Heart left ventricle (tissue), 13 donors: Measurements from ENCODE around the gene TUBA4B.

ENCODE experiments used
- POLR2A ChIP-seq, 2 donors: fragments of 450-650 bp; IDR thresholded peaks; one replicate each; pipeline ENCODE4 v1.6.1; 2017; ENCODE audit warnings: antibody characterized with exemption in 2 of 2, mild to moderate bottlenecking in 2 of 2, moderate library complexity in 2 of 2
- TF ChIP-seq, protein P1 (sequence below), 12 donors: fragments of 200-600 bp; sonication (generic) in 4 of 12; IDR thresholded peaks; one replicate each; pipeline versions ENCODE4 v1.5.0 to v1.8.0; 2018 to 2022; ENCODE audit warnings: antibody characterized with exemption in 12 of 12, mild to moderate bottlenecking in 5 of 12
- donor health status: ischemic (EF 13 %, LVEDD 7.1; RV severe dilation, severe dysfunction).
- donor health status: DM: no; HTN: yes; CAD: no.
- donor health status: DM: no; HTN: no; CAD: no.
- donor health status: ischemic (EF 25% LVEDD 6.9; RV normal size, moderate dysfunction).
- donor health status: ischemic (EF 25% LVEDD 5.7; RV mildly dilated, moderate dysfunction).
- donor health status: ischemic (EF 35%, LVEDD 5.7; RV mildly dilated, moderate dysfunction).
- donor health status: nonischemic (EF 11% LVEDD 7.7; RV severe dilation, severe dysfunction).
- donor health status: DM: yes; HTN: yes; CAD: no.
- donor health status: PGD.
- donor health status: ischemic (EF 29% LVEDD 5.4; RV normal size, mild dysfunction).
- donor health status: nonischemic (EF 23%, LVEDD 6.1; RV moderate dilation, normal function).

DNA sequence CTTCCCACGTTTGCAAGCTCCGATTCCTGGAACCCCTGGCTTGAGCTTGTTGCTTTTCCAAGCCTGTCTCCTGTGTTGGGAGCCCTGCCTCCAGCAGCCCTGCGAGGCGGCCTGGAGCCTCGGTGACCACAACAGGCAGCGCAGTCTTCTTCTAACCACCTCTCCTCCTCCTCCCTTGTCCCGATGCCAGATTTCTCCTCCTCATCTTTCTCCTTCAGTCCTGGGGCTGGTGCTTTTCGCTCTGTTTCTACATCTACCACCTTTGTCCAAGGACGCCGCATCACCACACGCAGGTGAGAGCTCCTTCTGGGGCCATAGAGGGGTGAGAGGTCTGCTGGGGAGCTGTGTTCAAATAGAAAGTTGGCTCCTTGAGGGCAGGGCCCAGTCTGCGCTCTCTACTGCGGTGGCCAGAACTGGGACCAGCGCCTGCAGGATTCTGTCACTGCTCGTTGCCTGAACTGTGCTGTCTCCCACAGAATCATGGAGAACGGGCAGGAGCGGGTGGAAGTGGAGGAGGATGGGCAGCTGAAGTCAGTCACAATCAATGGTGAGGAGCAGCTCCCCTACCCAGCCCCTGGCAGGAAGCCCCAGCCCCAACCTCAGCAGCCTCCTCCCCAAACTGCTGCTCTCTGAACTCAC is 30.0 kb downstream of the TUBA4B start:
- TF ChIP-seq POLR2A (IDR thresholded peaks at IDR 0.05) = no peak
- TF ChIP-seq, protein P1, sequence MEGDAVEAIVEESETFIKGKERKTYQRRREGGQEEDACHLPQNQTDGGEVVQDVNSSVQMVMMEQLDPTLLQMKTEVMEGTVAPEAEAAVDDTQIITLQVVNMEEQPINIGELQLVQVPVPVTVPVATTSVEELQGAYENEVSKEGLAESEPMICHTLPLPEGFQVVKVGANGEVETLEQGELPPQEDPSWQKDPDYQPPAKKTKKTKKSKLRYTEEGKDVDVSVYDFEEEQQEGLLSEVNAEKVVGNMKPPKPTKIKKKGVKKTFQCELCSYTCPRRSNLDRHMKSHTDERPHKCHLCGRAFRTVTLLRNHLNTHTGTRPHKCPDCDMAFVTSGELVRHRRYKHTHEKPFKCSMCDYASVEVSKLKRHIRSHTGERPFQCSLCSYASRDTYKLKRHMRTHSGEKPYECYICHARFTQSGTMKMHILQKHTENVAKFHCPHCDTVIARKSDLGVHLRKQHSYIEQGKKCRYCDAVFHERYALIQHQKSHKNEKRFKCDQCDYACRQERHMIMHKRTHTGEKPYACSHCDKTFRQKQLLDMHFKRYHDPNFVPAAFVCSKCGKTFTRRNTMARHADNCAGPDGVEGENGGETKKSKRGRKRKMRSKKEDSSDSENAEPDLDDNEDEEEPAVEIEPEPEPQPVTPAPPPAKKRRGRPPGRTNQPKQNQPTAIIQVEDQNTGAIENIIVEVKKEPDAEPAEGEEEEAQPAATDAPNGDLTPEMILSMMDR (IDR thresholded peaks at IDR 0.05) = no peak
